ENCODE data around the gene PC. TPM values are rescaled to one million over a fixed set of nuclear protein-coding genes. Genes with fewer than 3 reads are reported as not detected.

PC gene
- total and polyA plus RNA-seq, 7 donors, result 2.0 to 40.2 (median 11.8) TPM

GRCh38 chr11:66938582-66939135 lies 19.5 kb downstream of the PC start:
- Histone ChIP-seq H3K27me3 (no peaks in the 10 kb centered on the region), H3K9me3 (no peaks in the 10 kb centered on the region), H3K27ac (no peak overlapping the region), H3K4me1 (no peaks in the 10 kb centered on the region), H3K36me3 (no peaks in the 10 kb centered on the region), H3K4me3 (no peak overlapping the region)
- no peak for TF ChIP-seq POLR2A (IDR thresholded peaks at IDR 0.05)
- TF ChIP-seq EP300 (IDR thresholded peaks at IDR 0.05), result no peak
- TF ChIP-seq POLR2AphosphoS5 (IDR thresholded peaks at IDR 0.05), result no peak
- no peak for TF ChIP-seq CTCF (IDR thresholded peaks at IDR 0.05)
- 88 to 94% methylated on average over 5 of the region's 5 CpGs for WGBS, 2 donors
- no peak for DNase-seq
- intact Hi-C loops (cut with DNase I), result no loop called here

DNA sequence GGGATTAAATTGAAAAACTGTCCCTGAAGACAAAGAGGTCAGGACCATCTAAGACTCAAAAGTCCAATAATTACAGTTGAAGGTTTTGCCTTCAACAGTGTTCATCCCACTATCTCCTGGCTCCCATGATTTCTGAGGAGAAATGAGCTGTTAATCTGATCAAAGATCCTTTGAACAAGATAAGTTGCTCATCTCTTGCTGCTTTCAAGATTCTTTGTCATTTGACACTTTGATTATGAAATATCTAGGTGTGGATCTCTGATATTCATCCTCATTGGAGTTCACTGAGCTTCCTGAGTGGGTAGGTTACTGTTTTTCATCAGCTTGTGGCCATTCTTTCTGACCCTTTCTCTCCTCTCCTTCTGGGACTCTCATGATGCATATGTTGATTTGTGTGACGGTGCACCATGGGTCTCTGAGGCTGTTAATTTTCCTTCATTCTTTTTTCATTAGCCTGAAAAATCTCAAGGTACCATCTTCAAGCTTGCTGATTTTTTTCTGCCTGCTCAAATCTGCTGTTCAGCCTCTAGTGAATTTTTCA lies 20.9 kb downstream of the PC start:
- Histone ChIP-seq H3K36me3 (no peaks in the 10 kb centered on the region), H3K4me3 (no peak overlapping the region), H3K4me1 (no peaks in the 10 kb centered on the region), H3K9me3 (no peaks in the 10 kb centered on the region), H3K27ac (no peak overlapping the region), H3K27me3 (no peaks in the 10 kb centered on the region)
- intact Hi-C loops (cut with DNase I), result no loop called here
- no peak for DNase-seq
- WGBS, 2 donors, result 98% methylated on average over 1 of the region's 1 CpG
- no peak for TF ChIP-seq POLR2A (IDR thresholded peaks at IDR 0.05)
- TF ChIP-seq POLR2AphosphoS5 (IDR thresholded peaks at IDR 0.05), result no peak
- TF ChIP-seq CTCF (IDR thresholded peaks at IDR 0.05), result no peak
- TF ChIP-seq EP300 (IDR thresholded peaks at IDR 0.05), result no peak

DNA sequence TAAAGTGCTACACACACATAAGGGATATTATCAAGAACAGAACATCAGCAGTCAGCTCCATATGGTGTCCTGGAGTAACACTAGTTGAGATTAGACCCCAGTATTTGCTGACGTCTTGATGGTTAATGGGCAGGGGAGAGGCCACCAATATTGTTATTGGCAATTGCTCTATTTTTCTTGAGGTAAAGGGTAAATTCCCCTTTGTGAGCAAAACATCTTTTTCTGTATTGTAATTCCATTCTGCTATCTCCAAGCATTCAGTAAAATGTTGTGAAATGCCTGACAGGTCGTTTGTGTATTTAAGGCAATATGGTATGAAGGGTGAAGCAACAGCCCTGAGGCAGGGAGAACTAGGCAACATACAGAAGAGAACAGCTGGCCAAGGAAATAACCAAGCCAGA lies 21.9 kb downstream of the PC start:
- DNase-seq, result no peak
- TF ChIP-seq EP300 (IDR thresholded peaks at IDR 0.05) (no peak), CTCF (IDR thresholded peaks at IDR 0.05) (no peak), POLR2A (IDR thresholded peaks at IDR 0.05) (no peak), POLR2AphosphoS5 (IDR thresholded peaks at IDR 0.05) (no peak)
- no peaks in the 10 kb centered on the region for H3K27me3 ChIP-seq
- H3K9me3 ChIP-seq, result no peaks in the 10 kb centered on the region
- 67 to 82% methylated on average over 2 of the region's 2 CpGs for WGBS, 2 donors
- no peak overlapping the region for H3K4me3 ChIP-seq
- no peak overlapping the region for H3K27ac ChIP-seq
- H3K4me1 ChIP-seq, result no peaks in the 10 kb centered on the region
- no peaks in the 10 kb centered on the region for H3K36me3 ChIP-seq
- intact Hi-C loops (cut with DNase I), result no loop called here

DNA sequence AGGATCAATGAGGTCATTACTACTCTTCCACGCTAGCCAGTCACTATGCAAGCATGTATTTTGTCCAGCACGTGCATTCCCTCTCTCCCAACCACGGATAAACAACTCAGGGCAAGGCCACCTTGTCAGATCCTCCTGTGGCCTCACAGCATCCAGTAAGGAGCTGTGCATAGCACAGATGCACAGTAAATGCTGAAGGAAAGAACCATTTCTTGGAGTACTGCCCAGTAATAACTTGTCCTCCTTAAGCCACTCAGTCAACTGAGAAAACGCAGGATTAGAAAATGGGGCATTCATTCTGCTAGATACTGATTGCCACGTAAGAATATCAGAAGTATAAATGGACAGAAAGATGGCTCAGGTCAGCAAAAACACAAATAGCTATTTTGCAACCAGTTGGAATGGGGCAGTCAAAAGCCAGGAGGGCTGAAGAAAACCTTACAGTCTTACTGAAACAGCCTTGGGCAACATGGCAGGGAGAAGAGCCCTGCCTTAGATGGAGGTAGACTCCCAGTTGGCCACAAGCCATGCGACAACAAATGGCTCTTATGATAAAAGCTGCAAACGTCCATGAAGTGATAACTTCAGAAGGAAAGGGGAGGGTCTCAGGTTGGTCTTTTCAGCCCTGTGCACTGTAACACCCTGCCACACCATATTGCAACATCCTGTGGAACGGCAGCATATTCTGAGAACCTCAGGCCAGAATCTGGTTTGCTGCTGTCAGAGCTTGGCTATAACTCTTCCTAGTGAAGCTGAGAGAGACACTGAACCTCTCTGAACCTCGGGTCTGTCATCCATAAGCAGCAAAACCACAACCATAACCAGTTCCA lies 23.0 kb downstream of the PC start:
- no peak overlapping the region for H3K27ac ChIP-seq
- 73 to 77% methylated on average over 9 of the region's 9 CpGs for WGBS, 2 donors
- H3K4me1 ChIP-seq, result no peaks in the 10 kb centered on the region
- TF ChIP-seq CTCF (IDR thresholded peaks at IDR 0.05) (no peak), POLR2A (IDR thresholded peaks at IDR 0.05) (no peak), POLR2AphosphoS5 (IDR thresholded peaks at IDR 0.05) (no peak), EP300 (IDR thresholded peaks at IDR 0.05) (no peak)
- intact Hi-C loops (cut with DNase I), result no loop called here
- DNase-seq, result no peak
- no peaks in the 10 kb centered on the region for H3K9me3 ChIP-seq
- H3K27me3 ChIP-seq, result no peaks in the 10 kb centered on the region
- H3K4me3 ChIP-seq, result no peak overlapping the region
- H3K36me3 ChIP-seq, result no peaks in the 10 kb centered on the region

Measured in sigmoid colon (tissue), 7 donors.